Suprapubic skin (tissue), 4 donors: Measurements from ENCODE around the gene ANKRD33.

ENCODE experiments used
- CTCF ChIP-seq, 2 donors: fragments of 200-600 bp in 1 of 2; fragments of 450-650 bp in 1 of 2; sonication (generic) in 1 of 2; IDR thresholded peaks; one replicate each; pipeline ENCODE4 v1.5.1; 2016 to 2019; ENCODE audit warnings: antibody characterized with exemption in 2 of 2, mild to moderate bottlenecking in 1 of 2, moderate library complexity in 1 of 2
- EP300 ChIP-seq: sonication (generic); formaldehyde crosslinking; IDR thresholded peaks from one replicate; pipeline ENCODE4 v1.6.1; 2017; ENCODE audit warnings: antibody characterized with exemption
- POLR2A ChIP-seq, 2 donors: fragments of 450-650 bp; IDR thresholded peaks; one replicate each; pipeline ENCODE4 v1.6.1; 2017; ENCODE audit warnings: antibody characterized with exemption in 2 of 2, mild to moderate bottlenecking in 2 of 2, moderate library complexity in 2 of 2
- POLR2AphosphoS5 ChIP-seq, 3 donors: sonication (generic); formaldehyde crosslinking; IDR thresholded peaks; one replicate each; pipeline ENCODE4 v1.6.1; 2017; ENCODE audit warnings: antibody characterized with exemption in 3 of 3

GRCh38 chr12:51874486-51874885, 13.4 kb upstream of the ANKRD33 start:
- TF ChIP-seq CTCF (IDR thresholded peaks at IDR 0.05), result no peak
- no peak for TF ChIP-seq POLR2A (IDR thresholded peaks at IDR 0.05)
- no peak for TF ChIP-seq POLR2AphosphoS5 (IDR thresholded peaks at IDR 0.05)
- no peak for TF ChIP-seq EP300
